Choroid plexus epithelial cell (primary cell): Measurements from ENCODE around the gene SLC37A1.

ENCODE experiments used
- DNase-seq: peaks from one replicate; pipeline ENCODE4 v3.0.0-alpha.2; 2010; ENCODE audit warnings: low read depth
- H3K4me3 ChIP-seq: 2 replicates; pipeline ENCODE4 v1.5.1; 2011; ENCODE audit warnings: low read depth, mild to moderate bottlenecking, control low read depth, low read length, moderate library complexity
- TF ChIP-seq, protein P1 (sequence below): conservative IDR thresholded peaks from 2 replicates; pipeline ENCODE4 v1.5.1; 2011; ENCODE audit warnings: low read depth, mild to moderate bottlenecking, control low read depth, inconsistent platforms, low read length, moderate library complexity

Gene SLC37A1

DNA sequence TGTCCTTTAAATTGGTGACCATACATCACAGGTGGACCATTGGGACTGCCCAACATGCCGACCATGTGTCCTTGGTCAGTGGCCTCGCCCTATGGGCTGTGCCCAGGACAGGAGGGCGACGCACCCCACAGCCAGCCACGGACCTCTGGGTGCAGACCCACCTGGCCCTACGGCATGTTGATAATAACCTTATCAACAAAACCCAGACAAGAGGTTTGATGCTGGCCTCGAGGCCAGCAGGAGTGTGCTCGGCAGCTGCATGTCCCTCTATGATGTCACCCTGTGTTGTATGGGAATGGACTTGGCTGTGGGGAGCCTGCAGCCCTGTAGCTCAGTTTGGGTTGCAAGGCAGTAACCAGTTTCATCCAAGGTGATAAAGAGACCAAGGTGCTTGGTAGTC is 32.1 kb downstream of the SLC37A1 start:
- TF ChIP-seq, protein P1, sequence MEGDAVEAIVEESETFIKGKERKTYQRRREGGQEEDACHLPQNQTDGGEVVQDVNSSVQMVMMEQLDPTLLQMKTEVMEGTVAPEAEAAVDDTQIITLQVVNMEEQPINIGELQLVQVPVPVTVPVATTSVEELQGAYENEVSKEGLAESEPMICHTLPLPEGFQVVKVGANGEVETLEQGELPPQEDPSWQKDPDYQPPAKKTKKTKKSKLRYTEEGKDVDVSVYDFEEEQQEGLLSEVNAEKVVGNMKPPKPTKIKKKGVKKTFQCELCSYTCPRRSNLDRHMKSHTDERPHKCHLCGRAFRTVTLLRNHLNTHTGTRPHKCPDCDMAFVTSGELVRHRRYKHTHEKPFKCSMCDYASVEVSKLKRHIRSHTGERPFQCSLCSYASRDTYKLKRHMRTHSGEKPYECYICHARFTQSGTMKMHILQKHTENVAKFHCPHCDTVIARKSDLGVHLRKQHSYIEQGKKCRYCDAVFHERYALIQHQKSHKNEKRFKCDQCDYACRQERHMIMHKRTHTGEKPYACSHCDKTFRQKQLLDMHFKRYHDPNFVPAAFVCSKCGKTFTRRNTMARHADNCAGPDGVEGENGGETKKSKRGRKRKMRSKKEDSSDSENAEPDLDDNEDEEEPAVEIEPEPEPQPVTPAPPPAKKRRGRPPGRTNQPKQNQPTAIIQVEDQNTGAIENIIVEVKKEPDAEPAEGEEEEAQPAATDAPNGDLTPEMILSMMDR = no peak
- H3K4me3 ChIP-seq = no peak overlapping the region
- DNase-seq = no peak

DNA sequence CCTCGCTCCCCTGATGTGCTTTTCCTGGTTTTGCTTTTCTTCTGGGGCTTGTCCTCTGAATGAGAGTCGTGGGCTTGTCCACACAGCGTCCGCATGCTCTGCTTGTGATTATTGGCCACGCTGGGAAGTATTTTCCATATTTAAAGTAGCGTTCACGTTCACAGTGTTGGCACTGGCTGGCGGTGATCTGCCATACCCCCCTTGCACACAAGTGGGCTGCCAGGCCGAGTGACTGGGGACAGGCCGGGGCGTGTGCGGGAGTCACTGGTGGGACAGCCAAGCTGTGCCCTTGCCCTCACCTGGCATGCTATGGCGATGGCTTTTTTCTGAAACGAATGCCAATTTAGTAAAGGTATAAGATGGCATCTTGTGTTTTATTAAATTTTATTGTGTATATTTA is 32.8 kb downstream of the SLC37A1 start:
- no peak for DNase-seq
- H3K4me3 ChIP-seq = no peak overlapping the region
- TF ChIP-seq, protein P1 = no peak

DNA sequence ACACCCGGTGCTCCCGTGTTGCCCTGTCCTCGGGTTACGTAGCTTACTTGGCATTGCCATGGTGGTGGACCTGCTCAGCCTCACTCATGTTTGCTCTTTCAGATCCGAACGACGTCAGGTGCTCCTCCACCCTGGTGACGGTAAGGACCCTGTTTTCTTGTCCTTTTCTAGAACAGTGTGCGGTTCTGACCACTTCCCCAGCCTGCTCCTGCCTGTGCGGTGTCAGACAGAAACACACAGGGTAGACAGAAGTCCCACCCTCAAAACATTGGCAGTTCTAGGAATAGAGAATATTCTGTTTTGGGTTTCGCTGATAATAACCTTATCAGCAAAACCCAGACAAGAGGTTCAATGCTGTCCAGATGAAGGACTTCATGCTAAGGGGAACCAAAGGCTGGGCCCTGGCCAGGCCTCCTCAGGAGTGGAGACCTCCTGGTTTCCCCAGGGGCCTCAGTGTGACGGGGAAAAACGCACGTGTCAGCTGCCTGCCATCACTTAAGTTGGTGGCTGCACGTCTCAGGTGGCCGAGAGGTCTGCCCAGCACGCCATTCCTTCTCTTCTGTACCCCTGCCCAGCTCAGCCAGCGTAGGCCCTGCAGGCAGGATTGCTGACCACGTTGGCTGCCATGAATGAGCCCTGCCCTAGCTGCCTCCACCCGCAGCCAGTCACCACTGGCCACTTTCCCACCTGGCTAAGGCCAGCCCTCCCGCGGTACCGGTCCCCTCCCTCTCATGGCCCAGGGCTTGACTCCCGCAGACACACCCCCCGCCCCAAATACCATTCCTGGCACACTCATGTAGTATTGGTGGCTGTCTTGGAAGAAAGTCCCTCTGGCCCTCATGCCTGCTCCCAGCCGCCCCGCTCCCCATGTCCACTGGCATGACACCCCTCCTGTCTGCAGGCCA is 33.6 kb downstream of the SLC37A1 start:
- H3K4me3 ChIP-seq = no peak overlapping the region
- no peak for DNase-seq
- TF ChIP-seq, protein P1 = no peak

DNA sequence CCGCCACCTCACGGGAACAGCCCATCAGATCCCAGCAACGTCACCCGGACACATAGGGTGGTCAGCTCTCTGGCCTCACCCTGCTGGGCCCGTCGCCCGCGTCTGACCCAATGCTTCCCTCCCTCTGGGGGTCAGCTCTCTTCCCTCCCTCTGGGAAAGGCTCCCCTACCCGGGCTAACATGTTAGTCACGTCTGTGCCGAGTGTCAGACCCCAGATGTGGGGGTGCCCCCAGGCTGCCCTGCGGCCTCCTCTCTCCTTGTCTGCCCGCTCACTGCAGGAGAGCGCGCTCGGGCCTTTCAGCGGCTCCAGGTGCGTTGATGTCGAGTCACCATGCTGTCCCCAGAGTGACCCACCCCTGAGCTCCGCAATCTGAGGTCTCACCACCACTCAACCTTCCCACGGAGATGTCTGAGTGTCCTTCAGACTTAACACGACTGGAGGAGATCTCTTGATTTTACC is 34.3 kb downstream of the SLC37A1 start:
- TF ChIP-seq, protein P1 = no peak
- no peak for DNase-seq
- no peak overlapping the region for H3K4me3 ChIP-seq

DNA sequence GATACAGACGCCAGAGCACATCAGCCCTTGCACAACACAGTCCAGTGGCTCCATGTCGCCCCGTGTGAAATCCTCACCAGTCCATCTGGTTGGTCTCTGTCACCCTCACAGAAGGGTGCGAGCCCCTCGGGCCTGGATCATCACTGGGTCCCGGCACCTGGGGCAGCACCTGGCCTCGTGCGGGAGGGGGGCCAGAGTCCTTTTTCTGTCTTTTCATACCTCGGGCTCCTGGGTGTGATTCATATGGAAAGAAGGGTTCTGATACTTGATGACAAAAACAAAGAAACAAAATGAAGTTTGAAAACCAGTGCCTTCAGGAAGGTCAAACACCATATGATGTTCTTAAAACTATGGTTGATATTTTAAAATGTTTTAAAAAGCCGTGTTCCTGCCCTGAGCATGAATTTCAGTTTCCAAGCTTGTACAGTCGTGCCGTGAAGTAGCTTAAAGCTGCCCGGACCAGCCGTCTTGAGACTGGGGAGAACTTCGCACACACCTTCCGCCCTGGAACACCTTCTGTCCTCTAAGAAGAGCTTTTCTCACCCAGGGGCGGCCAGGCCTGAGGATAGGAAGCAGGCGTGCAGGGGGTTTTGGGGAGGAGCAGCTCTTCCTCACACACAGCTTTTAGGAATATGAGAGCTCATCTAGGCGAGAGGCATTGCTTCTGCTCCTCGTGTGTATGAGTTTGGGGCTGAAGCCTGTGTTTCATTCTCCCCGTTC is 35.2 kb downstream of the SLC37A1 start:
- no peak overlapping the region for H3K4me3 ChIP-seq
- DNase-seq = no peak
- TF ChIP-seq, protein P1 = no peak

DNA sequence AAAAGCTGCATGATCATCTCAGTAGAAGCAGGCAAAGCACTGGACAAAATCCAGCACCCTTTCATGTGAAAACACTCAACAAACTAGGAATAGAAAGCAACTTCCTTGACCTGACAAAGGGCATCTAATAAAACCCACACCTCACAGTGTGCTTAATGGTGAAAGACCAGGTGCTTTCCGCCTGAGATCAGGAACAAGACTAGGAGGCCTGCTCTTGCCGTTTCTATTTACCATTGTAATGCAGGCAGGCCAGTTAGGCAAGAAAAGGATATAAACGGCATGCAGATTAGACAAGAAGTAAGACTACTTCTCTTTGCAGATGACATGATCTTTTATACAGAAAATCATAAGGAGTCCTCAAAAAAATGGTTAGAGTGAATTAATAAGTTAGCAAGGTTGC is 37.2 kb downstream of the SLC37A1 start:
- TF ChIP-seq, protein P1 = no peak
- H3K4me3 ChIP-seq = no peak overlapping the region
- DNase-seq = no peak
